Calu3 (cell line): ENCODE measurements around the gene ABR. TPM values are rescaled to one million over a fixed set of nuclear protein-coding genes. Genes with fewer than 3 reads are reported as not detected.

ENCODE experiments used
- BruUV-seq: library from RNA; stranded (reverse); fragments of 400-500 nt; replicated peaks from 2 replicates; lab custom pipeline; 2021; lab: Mats Ljungman, UMichigan
- CTCF ChIA-PET: fragments of 300-600 bp; sonication (Branson Sonifier 250); formaldehyde crosslinking; loops from one replicate; lab custom pipeline; 2022; ENCODE audit warnings: antibody characterized with exemption; lab: Charles Lee
- DNase-seq: peaks from one replicate; pipeline ENCODE4 v3.0.0; 2022
- H3K27ac Mint-ChIP-seq: one replicate; pipeline ENCODE4 v1.8.0; 2022; ENCODE audit warnings: mixed read lengths; ENCODE audit not compliant: unreplicated experiment
- H3K27me3 Mint-ChIP-seq: one replicate; pipeline ENCODE4 v1.8.0; 2022; ENCODE audit warnings: mixed read lengths; ENCODE audit not compliant: unreplicated experiment
- H3K36me3 Mint-ChIP-seq: one replicate; pipeline ENCODE4 v1.8.0; 2022; ENCODE audit warnings: mild to moderate bottlenecking, moderate library complexity, mixed read lengths; ENCODE audit not compliant: insufficient read depth, unreplicated experiment
- H3K4me1 Mint-ChIP-seq: one replicate; pipeline ENCODE4 v1.8.0; 2022; ENCODE audit warnings: mild to moderate bottlenecking, low read depth, mixed read lengths; ENCODE audit not compliant: unreplicated experiment
- H3K4me3 Mint-ChIP-seq: one replicate; pipeline ENCODE4 v1.8.0; 2022; ENCODE audit warnings: mild to moderate bottlenecking, low read depth, moderate library complexity, mixed read lengths; ENCODE audit not compliant: unreplicated experiment
- H3K9me3 Mint-ChIP-seq: one replicate; pipeline ENCODE4 v1.8.0; 2022; ENCODE audit warnings: low read depth, mixed read lengths; ENCODE audit not compliant: unreplicated experiment
- intact Hi-C: fragments of 100-400 bp; cut with micrococcal nuclease; formaldehyde crosslinking; loops from one replicate; pipeline ENCODE4 v1.10.0; 2022; ENCODE audit not compliant: unreplicated experiment
- total RNA-seq: library from RNA; stranded (reverse); gene quantifications from 2 replicates; pipeline ENCODE4 v1.2.3, GENCODE V29; 2022
- TF ChIP-seq, protein P1 (sequence below): fragments of 200-600 bp; IDR thresholded peaks from one replicate; pipeline ENCODE4 v1.8.0; 2022; ENCODE audit warnings: antibody characterized with exemption; ENCODE audit not compliant: unreplicated experiment

ABR gene
- total RNA-seq, 1 experiment from 2014 or later, result 92.7 TPM

DNA sequence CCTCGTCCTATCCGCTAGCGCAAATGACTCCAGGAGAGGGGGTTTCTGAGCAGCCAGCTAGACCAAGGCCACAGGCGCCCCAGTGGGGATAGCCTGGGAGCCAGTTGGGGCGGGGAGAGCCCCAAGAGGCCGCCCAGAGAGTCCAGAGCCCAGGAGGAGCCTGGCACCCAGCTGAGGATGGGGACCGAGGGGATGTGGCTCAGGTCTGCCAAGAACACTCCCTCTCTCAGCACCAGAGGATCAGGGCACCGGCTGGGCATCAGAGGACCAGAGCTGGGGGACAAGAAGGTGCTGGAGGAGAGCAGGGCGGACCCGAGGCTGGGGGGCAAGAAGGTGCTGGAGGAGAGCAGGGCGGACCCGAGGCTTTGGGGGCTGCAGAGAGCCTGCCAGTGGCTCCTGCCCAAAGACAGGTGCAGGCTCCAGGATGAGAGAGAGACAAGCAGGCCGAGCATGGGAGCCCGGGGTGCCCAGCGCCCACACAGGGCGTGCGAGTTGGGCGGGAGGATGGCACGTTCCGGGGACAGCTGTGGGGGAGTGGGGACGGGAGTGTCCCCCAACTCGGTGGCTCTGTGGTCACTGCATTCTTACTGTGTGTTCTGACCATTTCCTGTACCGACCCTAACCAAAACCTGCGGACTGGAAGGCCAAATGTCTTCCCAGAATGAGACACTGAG is 143.5 kb downstream of the ABR start:
- intact Hi-C loops, result no loop called here
- Mint-ChIP-seq H3K4me1 (no peaks in the 10 kb centered on the region), H3K36me3 (peaks cover 9% of the 10 kb centered on the region), H3K27ac (no peak overlapping the region), H3K9me3 (no peaks in the 10 kb centered on the region), H3K4me3 (no peak overlapping the region), H3K27me3 (no peaks in the 10 kb centered on the region)
- no TSS peak for BruUV-seq
- DNase-seq, result no peak
- CTCF ChIA-PET, result no interaction called here
- TF ChIP-seq, protein P1, sequence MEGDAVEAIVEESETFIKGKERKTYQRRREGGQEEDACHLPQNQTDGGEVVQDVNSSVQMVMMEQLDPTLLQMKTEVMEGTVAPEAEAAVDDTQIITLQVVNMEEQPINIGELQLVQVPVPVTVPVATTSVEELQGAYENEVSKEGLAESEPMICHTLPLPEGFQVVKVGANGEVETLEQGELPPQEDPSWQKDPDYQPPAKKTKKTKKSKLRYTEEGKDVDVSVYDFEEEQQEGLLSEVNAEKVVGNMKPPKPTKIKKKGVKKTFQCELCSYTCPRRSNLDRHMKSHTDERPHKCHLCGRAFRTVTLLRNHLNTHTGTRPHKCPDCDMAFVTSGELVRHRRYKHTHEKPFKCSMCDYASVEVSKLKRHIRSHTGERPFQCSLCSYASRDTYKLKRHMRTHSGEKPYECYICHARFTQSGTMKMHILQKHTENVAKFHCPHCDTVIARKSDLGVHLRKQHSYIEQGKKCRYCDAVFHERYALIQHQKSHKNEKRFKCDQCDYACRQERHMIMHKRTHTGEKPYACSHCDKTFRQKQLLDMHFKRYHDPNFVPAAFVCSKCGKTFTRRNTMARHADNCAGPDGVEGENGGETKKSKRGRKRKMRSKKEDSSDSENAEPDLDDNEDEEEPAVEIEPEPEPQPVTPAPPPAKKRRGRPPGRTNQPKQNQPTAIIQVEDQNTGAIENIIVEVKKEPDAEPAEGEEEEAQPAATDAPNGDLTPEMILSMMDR, result no peak

DNA sequence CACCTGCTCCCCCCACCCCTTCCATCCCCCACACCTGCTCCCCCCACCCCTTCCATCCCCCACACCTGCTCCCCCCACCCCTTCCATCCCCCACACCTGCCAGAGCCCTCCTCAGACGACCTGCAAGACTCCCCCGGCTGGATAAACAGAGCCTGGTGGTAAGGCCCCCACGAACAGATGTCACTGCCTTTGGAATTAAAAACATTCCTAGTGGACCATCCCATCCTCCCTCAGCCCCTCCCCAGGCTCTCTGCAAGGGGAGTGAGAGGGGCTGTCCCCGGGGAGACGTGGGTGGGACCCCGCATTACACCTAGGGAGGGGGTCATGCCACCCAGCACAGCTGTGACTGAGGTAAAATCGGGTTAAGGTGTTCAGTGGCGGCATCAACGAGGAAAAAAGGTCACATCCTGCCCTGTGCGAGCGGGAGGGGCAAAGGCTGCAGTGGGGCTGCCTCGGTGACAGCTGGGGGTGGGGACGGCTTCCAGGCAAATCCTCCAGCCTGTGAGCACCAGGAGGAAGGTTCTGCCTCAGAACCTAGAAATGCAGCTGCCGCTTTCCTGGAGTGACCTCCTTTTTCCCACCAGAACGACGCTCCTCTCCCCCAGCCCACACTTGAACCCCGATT is 144.1 kb downstream of the ABR start:
- Mint-ChIP-seq H3K4me1 (no peaks in the 10 kb centered on the region), H3K27me3 (no peaks in the 10 kb centered on the region), H3K36me3 (peaks cover 9% of the 10 kb centered on the region), H3K27ac (no peak overlapping the region), H3K4me3 (no peak overlapping the region), H3K9me3 (no peaks in the 10 kb centered on the region)
- TF ChIP-seq, protein P1, result no peak
- CTCF ChIA-PET, result no interaction called here
- no peak for DNase-seq
- intact Hi-C loops, result no loop called here
- no TSS peak for BruUV-seq

DNA sequence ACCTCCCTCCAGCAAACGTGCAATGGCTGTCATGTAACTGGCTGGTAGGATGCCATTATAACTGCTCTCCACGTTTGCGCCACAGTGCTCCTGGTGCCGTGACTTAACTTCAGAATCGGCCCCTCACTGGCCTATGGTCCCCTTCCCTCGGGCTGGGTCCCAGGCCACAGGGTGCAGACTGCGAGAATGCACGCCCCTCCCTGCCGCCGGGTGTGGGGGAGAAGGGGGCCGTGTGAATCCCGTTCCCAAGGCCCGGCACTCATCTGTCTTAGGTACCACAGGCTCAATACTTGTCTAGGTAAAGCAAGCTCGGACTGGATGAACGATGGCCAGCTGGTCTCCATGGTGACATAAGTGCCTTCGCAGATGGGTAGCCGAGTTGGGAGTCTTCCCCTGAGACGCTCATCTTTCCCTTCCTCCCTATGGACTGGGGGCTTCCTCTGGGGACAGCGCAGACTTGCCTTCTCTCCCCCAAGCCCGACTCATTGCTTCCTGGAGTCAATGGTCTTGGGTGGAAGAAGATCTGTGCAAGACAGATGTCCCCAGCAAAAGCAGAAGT is 145.1 kb downstream of the ABR start:
- no peaks in the 10 kb centered on the region for H3K9me3 Mint-ChIP-seq
- H3K36me3 Mint-ChIP-seq, result peaks cover 9% of the 10 kb centered on the region
- BruUV-seq, result no TSS peak
- intact Hi-C loops, result no loop called here
- H3K27me3 Mint-ChIP-seq, result no peaks in the 10 kb centered on the region
- CTCF ChIA-PET, result no interaction called here
- TF ChIP-seq, protein P1, result no peak
- H3K4me1 Mint-ChIP-seq, result no peaks in the 10 kb centered on the region
- DNase-seq, result no peak
- H3K27ac Mint-ChIP-seq, result no peak overlapping the region
- H3K4me3 Mint-ChIP-seq, result no peak overlapping the region

DNA sequence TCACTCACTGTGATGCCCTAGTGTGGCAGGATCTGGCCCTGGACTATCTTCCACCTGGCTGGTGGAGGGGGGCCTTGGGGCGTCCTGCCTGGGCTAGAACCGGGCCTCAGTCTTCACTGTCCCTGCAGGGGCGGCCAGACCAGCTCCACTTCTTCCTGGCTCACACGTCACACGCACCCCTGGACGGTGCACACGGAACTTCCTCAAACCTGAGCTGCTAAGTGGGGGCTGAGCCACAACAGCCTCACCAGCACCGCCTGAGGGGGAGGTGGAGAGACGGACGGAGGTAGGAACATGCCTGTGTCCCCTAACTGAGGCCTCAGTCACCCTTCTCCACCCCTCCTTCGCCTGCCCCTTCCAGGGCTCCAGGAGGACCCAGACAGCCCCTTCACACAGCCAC is 146.3 kb downstream of the ABR start:
- Mint-ChIP-seq H3K36me3 (peaks cover 9% of the 10 kb centered on the region), H3K4me3 (no peak overlapping the region), H3K9me3 (no peaks in the 10 kb centered on the region), H3K4me1 (no peaks in the 10 kb centered on the region), H3K27ac (no peak overlapping the region), H3K27me3 (no peaks in the 10 kb centered on the region)
- intact Hi-C loops, result no loop called here
- CTCF ChIA-PET, result no interaction called here
- BruUV-seq, result no TSS peak
- no peak for DNase-seq
- TF ChIP-seq, protein P1, result no peak
